Thymus (tissue), 11 donors: ENCODE results near the gene KIAA2012. TPM values are rescaled to one million over a fixed set of nuclear protein-coding genes. Genes with fewer than 3 reads are reported as not detected.

ENCODE experiments used
- DNase-seq, 9 donors: peaks; one replicate each; pipeline ENCODE4 v3.0.0-alpha.2; 2013; ENCODE audit warnings: low spot score in 9 of 9, low read depth in 6 of 9, missing footprints in 1 of 9
- H3K27ac ChIP-seq, 2 donors: one replicate each; pipeline ENCODE4 v1.5.1; 2013; ENCODE audit warnings: control low read depth in 1 of 2, low read depth in 1 of 2, low read length in 1 of 2, mild to moderate bottlenecking in 1 of 2, moderate library complexity in 1 of 2
- H3K27me3 ChIP-seq, 2 donors: one replicate each; pipeline ENCODE4 v1.5.1; 2013; ENCODE audit warnings: low read length in 1 of 2; ENCODE audit not compliant: control insufficient read depth in 2 of 2, insufficient read depth in 1 of 2
- H3K36me3 ChIP-seq, 2 donors: one replicate each; pipeline ENCODE4 v1.5.1; 2013; ENCODE audit warnings: low read length in 1 of 2, mild to moderate bottlenecking in 1 of 2, moderate library complexity in 1 of 2; ENCODE audit not compliant: control insufficient read depth in 2 of 2, insufficient read depth in 2 of 2
- H3K4me1 ChIP-seq, 2 donors: one replicate each; pipeline ENCODE4 v1.5.1; 2013; ENCODE audit warnings: low read length in 2 of 2; ENCODE audit not compliant: control insufficient read depth in 2 of 2, insufficient read depth in 2 of 2
- H3K4me3 ChIP-seq, 2 donors: one replicate each; pipeline ENCODE4 v1.5.1; 2013; ENCODE audit warnings: low read length in 2 of 2, control low read depth in 1 of 2, mild to moderate bottlenecking in 1 of 2
- H3K9me3 ChIP-seq, 2 donors: one replicate each; pipeline ENCODE4 v1.5.1; 2013; ENCODE audit warnings: low read length in 1 of 2, mild to moderate bottlenecking in 1 of 2; ENCODE audit not compliant: control insufficient read depth in 2 of 2, insufficient read depth in 1 of 2
- WGBS: extraction: QIAGEN DNeasy Blood & Tissue Kit; methylation state at CpG from one replicate; pipeline ENCODE4 v1.1.7; 2013; 5-methylcytosine and 5-hydroxymethylcytosine counted together
- polyA plus RNA-seq: library from polyadenylated mRNA; stranded (reverse); fragments of 200-250 nt; gene quantifications from one replicate; pipeline ENCODE4 v1.2.3, GENCODE V29; 2013
- total RNA-seq: library from RNA; stranded (reverse); fragments of 120-200 nt; gene quantifications from one replicate; pipeline ENCODE4 v1.2.4, GENCODE V29; 2013
- donor health status: healthy.

Gene KIAA2012
- total and polyA plus RNA-seq, 2 donors: 0.05 to 0.19 TPM

DNA sequence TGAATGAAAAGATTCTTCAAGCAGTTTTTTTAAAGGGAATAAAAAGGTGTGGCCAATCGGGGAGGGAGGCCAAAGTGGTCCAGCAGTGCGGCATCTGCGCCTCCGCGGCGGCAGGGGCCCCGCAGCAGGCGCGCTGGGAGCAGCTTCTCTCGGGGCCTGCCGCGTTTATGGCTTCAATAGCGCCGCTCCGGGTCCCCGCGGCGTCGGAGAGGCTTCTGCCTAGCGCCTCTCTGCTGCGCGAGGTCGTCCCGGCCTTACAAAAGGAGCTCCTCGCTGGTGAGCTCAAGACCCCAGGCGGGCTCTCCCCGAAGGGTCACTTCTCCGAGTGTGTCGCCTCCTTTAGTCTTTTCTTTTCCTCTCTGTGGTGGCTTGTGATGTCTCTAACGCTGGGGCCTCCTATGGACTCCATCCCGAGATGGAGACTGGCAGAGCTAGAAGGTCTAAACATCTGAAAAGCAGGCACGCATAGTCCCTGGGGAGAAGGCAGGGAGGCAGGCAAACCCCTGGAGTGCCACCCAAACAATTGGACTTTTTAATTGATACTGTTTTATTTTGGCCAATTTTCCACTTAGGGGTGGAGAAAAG, 98.3 kb downstream of the KIAA2012 start:
- H3K36me3 ChIP-seq: no peaks in the 10 kb centered on the region
- DNase-seq: peak in 3 of 9 donors; percentile 4 to 35 (median 21)
- WGBS: 11% methylated on average over 32 of the region's 32 CpGs
- H3K27ac ChIP-seq: no peak overlapping the region
- H3K4me1 ChIP-seq: peaks cover 0 to 9% of the 10 kb centered on the region in 2 donors
- peaks cover 0 to 7% of the 10 kb centered on the region in 2 donors for H3K9me3 ChIP-seq
- peaks cover 0 to 22% of the 10 kb centered on the region in 2 donors for H3K27me3 ChIP-seq
- no peak overlapping the region for H3K4me3 ChIP-seq

DNA sequence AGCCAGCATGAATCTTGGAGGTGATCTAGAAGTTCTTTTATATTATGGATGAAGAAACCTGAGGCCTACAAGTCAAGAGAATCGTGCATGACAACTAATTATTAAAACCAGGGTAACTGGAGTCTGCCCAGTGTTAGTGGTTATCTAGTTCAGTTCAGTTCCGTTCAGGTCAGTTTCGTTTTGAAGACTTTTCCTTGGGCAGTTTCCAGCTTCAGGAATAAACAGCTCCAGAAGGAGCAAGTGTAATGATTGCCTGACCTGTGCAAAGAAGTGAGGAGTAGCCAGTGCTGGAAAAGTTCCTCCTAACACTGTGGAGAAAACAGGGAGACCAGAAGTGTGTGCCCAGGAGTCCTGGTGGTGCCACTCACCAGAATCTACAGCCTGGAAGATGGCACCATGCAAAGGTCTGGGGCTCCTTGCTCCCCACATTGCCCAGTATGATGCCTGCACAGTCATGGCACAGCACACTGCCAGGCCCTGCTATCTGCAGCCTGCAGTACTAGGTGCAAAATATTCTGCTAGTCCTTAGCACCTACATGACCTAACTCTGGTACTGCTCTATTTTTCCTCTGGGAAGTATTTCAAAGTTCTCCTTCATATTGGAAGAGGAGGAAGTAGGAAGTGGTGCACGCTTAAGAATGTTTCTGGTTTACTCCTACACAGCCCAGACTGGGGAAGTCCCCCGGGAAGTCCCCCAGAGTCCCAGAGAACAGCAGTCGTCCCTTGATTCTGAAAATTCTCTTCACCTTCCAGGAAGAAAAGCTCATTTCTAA, 99.6 kb downstream of the KIAA2012 start:
- Histone ChIP-seq H3K4me1 (peaks cover 0 to 9% of the 10 kb centered on the region in 2 donors), H3K4me3 (no peak overlapping the region), H3K36me3 (no peaks in the 10 kb centered on the region), H3K27me3 (peaks cover 0 to 22% of the 10 kb centered on the region in 2 donors), H3K27ac (no peak overlapping the region), H3K9me3 (peaks cover 0 to 7% of the 10 kb centered on the region in 2 donors)
- no peak for DNase-seq
- 87% methylated on average over 6 of the region's 6 CpGs for WGBS

DNA sequence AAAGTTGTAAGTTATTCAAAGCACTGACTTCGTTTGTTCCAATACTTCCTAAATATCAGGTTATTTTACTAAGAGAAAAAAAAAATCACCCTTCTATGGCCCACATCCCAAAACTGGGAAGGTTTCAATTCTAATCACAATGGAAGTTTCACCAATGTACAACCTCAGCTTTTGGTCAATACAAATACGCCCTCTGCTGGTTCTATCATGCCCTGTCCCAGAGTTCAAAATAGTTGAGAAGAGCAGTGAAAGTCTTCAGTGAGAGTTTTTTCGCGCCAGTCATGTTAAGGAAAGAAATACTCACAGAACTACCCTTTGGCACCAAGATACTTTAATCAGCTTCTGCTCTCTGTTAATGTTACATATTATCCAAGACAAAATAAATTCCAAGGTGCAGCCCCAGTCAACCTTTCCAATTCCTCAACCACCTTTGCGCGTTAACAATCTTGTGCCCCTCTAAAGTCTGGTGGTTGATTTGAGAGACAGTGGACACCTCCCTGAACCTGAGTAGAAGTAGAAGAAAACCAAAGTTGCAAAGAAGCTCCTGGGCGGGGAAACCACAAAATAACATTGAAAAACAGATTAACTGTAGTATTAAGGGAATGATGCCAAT, 105.4 kb downstream of the KIAA2012 start:
- Histone ChIP-seq H3K4me3 (no peak overlapping the region), H3K36me3 (no peaks in the 10 kb centered on the region), H3K4me1 (no peaks in the 10 kb centered on the region), H3K9me3 (no peaks in the 10 kb centered on the region), H3K27ac (no peak overlapping the region), H3K27me3 (no peaks in the 10 kb centered on the region)
- DNase-seq: peak; percentile 8 to 75 (median 37)
- WGBS: 56% methylated on average over 7 of the region's 7 CpGs

DNA sequence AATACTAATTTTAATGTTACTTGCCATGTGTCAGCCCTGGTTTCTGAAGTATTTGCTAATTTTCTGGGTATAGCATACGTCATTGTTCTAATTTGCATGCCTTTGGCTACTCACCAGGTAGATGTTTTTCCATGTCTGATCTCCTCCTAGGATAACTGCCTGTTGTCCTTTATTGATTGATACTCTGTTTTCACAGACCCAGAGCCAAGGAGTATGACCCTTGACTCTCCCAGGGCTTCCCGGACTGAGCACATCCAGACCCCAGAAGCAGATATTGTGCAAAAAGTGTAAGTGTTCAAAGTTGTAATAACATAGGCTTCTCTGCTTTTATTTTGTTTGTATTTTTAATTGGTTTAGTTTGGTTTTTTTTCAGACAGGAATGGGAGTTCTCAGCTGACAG, 111.5 kb downstream of the KIAA2012 start:
- H3K4me3 ChIP-seq: no peak overlapping the region

DNA sequence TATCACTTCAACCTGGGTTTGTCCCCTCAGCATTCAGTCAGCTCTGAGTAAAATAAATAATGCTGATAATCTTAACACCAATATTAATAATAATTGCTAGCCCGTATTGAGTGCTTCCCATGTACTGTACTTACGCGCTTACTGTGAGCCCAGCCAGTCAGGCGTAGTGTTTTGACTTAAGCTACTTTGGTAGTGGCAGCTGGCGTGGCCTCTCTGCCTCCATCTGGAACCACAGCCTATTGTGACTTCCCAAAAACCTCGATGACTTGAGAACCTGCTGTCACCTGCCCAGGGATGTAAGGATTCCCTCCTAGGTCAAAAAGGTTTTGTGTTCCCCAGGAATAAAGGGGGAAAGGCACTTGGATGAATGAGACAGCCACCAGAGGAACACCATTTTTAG, 112.1 kb downstream of the KIAA2012 start:
- no peak overlapping the region for H3K27ac ChIP-seq
- H3K36me3 ChIP-seq: no peaks in the 10 kb centered on the region
- 88% methylated on average over 6 of the region's 6 CpGs for WGBS
- no peak for DNase-seq
- H3K4me3 ChIP-seq: no peak overlapping the region
- H3K9me3 ChIP-seq: no peaks in the 10 kb centered on the region
- no peaks in the 10 kb centered on the region for H3K4me1 ChIP-seq
- no peaks in the 10 kb centered on the region for H3K27me3 ChIP-seq

More for the DNA sequence above, 111.5 kb downstream of the KIAA2012 start:
- Histone ChIP-seq H3K36me3 (no peaks in the 10 kb centered on the region), H3K4me1 (no peaks in the 10 kb centered on the region), H3K27ac (no peak overlapping the region), H3K27me3 (no peaks in the 10 kb centered on the region), H3K9me3 (no peaks in the 10 kb centered on the region)
- WGBS: 98% methylated on average over 2 of the region's 2 CpGs
- DNase-seq: no peak

DNA sequence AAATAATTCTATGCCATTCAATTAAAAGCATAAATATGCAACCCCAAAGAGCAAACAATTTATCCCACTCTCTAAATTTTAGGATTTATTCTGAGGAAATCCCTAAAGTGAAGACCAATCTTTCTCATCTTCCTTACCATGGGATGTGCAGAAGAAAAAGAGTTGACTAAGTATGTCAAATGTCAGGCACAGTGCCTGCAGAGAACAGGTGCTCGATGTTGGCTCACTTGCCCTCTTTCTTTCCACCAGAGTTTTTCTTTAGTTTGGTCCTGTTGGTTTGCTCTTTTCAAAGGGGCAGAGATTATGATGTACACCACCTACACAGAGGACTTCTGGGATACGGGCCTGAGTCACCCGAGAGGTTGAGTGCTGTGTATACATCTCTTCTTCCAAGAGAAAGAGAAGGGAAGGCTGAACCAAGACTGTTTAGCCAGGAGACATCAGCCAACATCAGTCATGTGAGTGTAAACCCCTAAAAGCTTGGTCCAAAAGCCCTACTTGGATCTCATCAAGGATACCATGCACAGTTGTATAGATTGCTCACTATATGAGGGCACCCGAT, 113.7 kb downstream of the KIAA2012 start:
- DNase-seq: no peak
- Histone ChIP-seq H3K9me3 (no peaks in the 10 kb centered on the region), H3K4me3 (no peak overlapping the region), H3K27ac (no peak overlapping the region), H3K36me3 (no peaks in the 10 kb centered on the region), H3K27me3 (no peaks in the 10 kb centered on the region), H3K4me1 (no peaks in the 10 kb centered on the region)
- WGBS: 98% methylated on average over 4 of the region's 4 CpGs

DNA sequence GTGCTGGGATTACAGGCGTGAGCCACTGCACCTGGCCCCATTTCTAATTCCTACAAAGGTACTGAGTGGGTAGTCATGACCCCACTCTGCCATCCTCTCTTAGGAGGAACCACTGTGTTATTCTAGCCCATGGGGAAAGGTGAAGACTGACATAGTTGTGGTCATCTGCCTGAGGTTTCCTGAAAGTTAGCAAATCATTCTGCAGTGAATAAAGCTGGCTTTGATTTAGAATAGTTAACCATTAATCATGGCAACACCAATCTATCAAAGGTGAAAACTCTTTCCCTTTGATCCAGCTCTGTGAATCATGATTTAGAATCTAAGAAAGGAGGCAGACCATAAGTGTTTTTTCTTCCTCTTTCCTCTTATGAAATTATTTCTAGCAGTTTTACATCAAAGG, 114.5 kb downstream of the KIAA2012 start:
- no peak for DNase-seq
- WGBS: 91% methylated on average over 1 of the region's 1 CpG
- Histone ChIP-seq H3K27ac (no peak overlapping the region), H3K36me3 (no peaks in the 10 kb centered on the region), H3K27me3 (no peaks in the 10 kb centered on the region), H3K9me3 (no peaks in the 10 kb centered on the region), H3K4me1 (no peaks in the 10 kb centered on the region), H3K4me3 (no peak overlapping the region)

DNA sequence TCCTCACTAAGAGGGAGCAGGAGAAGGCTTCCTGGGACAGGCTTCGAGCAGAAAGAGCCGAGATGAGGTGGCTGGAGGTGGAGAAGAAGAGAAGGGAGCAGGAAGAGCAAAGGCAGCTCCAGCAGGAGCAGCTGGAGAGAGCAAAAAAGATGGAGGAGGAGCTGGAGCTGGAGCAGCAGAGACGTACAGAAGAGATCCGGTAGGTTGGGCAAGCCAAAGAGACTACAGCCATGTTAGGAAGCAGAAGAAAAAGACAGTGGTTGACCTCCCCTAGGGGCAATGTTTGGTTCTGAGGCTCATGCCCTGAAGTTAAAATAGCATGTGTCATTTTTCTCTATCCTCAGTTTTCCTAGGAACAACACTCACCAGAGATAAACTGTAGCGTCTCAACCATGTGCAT, 120.2 kb downstream of the KIAA2012 start:
- no peaks in the 10 kb centered on the region for H3K27me3 ChIP-seq
- no peaks in the 10 kb centered on the region for H3K4me1 ChIP-seq
- no peak for DNase-seq
- no peak overlapping the region for H3K4me3 ChIP-seq
- H3K36me3 ChIP-seq: no peaks in the 10 kb centered on the region
- H3K27ac ChIP-seq: no peak overlapping the region
- H3K9me3 ChIP-seq: no peaks in the 10 kb centered on the region
- WGBS: 97% methylated on average over 5 of the region's 5 CpGs

DNA sequence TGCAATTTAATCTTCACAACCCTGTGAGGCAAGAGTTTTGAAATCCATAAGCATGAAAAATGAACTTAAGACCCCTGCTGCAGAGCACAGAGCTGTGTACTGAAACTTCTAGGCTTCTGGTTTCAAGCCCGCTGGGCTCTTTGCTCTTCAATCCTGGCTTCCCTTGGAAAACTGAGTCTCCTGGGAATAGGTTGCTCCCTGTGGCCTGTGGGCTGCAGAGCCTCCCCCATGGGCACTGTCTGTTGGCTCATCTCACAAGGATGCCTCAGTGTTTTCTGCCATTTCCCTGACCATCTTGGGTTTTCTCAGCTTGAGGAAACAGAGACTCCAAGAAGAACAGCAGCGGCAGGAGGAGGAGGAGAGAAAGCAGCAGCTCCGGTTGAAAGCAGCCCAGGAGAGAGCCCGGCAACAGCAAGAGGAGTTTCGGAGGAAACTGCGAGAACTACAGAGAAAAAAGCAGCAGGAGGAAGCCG, 120.9 kb downstream of the KIAA2012 start:
- no peak overlapping the region for H3K27ac ChIP-seq
- 94% methylated on average over 7 of the region's 7 CpGs for WGBS

More for the DNA sequence above, 120.9 kb downstream of the KIAA2012 start:
- Histone ChIP-seq H3K36me3 (no peaks in the 10 kb centered on the region), H3K9me3 (no peaks in the 10 kb centered on the region), H3K4me3 (no peak overlapping the region), H3K27me3 (no peaks in the 10 kb centered on the region), H3K4me1 (no peaks in the 10 kb centered on the region)
- DNase-seq: no peak
